ENCODE results near the gene POLR3E.

DNA sequence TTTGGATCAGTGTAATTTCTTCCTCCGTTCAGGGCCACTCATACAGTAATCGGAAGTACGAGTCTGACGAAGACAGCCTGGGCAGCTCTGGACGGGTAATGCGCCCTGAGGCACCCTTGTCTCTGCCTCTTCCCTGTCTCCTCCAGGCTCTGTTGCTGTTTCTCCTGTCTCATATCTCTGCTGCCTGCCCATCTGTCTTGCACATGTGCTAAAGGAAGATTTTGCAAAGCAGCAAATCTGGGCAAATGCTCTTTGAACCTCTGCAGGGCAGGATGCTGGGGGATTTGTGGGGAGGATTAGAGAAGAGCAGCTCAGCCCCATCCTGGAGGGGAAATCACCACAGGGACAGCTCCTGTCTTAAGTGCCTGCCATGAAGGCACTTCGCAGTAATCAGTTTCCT, 32.4 kb upstream of the POLR3E start:
- TF ChIP-seq EZH2phosphoT487 (IDR thresholded peaks at IDR 0.05; ENCODE audit: borderline replicate concordance, low read length) = no peak
- TF ChIP-seq, protein P1, sequence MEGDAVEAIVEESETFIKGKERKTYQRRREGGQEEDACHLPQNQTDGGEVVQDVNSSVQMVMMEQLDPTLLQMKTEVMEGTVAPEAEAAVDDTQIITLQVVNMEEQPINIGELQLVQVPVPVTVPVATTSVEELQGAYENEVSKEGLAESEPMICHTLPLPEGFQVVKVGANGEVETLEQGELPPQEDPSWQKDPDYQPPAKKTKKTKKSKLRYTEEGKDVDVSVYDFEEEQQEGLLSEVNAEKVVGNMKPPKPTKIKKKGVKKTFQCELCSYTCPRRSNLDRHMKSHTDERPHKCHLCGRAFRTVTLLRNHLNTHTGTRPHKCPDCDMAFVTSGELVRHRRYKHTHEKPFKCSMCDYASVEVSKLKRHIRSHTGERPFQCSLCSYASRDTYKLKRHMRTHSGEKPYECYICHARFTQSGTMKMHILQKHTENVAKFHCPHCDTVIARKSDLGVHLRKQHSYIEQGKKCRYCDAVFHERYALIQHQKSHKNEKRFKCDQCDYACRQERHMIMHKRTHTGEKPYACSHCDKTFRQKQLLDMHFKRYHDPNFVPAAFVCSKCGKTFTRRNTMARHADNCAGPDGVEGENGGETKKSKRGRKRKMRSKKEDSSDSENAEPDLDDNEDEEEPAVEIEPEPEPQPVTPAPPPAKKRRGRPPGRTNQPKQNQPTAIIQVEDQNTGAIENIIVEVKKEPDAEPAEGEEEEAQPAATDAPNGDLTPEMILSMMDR (IDR thresholded peaks at IDR 0.05; ENCODE audit: low read depth, low read length, poor library complexity, severe bottlenecking) = no peak

All from DOHH2 (cell line).